IPS-15b (cell line): ENCODE data around the gene TAS2R46.
"Not testable (repeated sequence)": the region's sequence is repeated elsewhere in the genome, so short reads cannot be mapped to it uniquely, and the experiment has no call there.

Experiments used
- H3K27me3 ChIP-seq: one replicate; pipeline ENCODE4 v1.6.1; 2013; ENCODE audit warnings: low read length; ENCODE audit not compliant: control insufficient read depth, insufficient read depth
- H3K36me3 ChIP-seq: one replicate; pipeline ENCODE4 v1.6.1; 2013; ENCODE audit warnings: low read length; ENCODE audit not compliant: control insufficient read depth, insufficient read depth
- H3K4me1 ChIP-seq: one replicate; pipeline ENCODE4 v1.6.1; 2013; ENCODE audit warnings: mild to moderate bottlenecking, low read length; ENCODE audit not compliant: control insufficient read depth, insufficient read depth
- H3K4me3 ChIP-seq: one replicate; pipeline ENCODE4 v1.5.1; 2013; ENCODE audit warnings: low read depth, low read length
- H3K9ac ChIP-seq: one replicate; pipeline ENCODE4 v1.6.1; 2013; ENCODE audit warnings: low read depth, mild to moderate bottlenecking, low read length
- H3K9me3 ChIP-seq: one replicate; pipeline ENCODE4 v1.6.1; 2013; ENCODE audit warnings: mild to moderate bottlenecking, low read length; ENCODE audit not compliant: control insufficient read depth, insufficient read depth

Gene TAS2R46, protein sequence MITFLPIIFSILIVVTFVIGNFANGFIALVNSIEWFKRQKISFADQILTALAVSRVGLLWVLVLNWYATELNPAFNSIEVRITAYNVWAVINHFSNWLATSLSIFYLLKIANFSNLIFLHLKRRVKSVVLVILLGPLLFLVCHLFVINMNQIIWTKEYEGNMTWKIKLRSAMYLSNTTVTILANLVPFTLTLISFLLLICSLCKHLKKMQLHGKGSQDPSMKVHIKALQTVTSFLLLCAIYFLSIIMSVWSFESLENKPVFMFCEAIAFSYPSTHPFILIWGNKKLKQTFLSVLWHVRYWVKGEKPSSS

DNA sequence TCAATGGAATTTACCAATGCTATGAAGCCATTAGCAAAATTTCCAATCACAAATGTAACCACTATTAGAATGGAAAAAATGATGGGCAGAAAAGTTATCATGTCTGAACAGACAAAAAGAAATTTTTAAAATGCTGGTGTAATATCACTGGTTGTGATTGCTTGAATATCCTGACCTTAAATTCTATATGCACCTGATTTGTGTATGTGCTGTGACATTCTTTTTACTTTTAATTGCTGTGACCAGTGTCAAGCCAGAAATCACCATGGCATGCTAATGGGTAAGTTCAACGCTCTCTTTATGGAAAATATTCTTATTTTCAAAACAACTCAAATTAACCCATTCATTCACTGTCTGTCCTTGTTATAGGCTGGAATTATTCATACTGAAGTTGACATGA lies at the start of gene TAS2R46:
TSS of gene TAS2R46 (minus strand) at position 101 of the 400 bp plus-strand sequence. CDS start at position 101, 0 bp downstream.
- H3K27me3 ChIP-seq, H3K4me3 ChIP-seq, H3K36me3 ChIP-seq, H3K9ac ChIP-seq, H3K4me1 ChIP-seq, H3K9me3 ChIP-seq: not testable (repeated sequence)

DNA sequence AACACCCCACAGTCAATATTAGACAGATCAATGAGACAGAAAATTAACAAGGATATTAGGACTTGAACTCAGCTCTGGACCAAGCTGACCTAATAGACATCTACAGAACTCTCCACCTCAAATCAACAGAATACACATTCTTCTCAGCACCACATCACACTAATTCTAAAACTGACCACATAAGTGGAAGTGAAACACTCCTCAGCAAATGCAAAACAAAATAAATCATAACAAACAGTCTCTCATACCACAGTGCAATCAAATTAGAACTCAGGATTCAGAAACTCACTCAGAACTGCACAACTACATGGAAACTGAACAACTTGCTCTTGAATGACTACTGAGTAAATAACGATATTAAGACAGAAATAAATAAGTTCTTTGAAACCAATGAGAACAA lies 49.1 kb upstream of the TAS2R46 start:
- H3K9me3 ChIP-seq, H3K4me3 ChIP-seq, H3K36me3 ChIP-seq, H3K9ac ChIP-seq, H3K4me1 ChIP-seq, H3K27me3 ChIP-seq: not testable (repeated sequence)

DNA sequence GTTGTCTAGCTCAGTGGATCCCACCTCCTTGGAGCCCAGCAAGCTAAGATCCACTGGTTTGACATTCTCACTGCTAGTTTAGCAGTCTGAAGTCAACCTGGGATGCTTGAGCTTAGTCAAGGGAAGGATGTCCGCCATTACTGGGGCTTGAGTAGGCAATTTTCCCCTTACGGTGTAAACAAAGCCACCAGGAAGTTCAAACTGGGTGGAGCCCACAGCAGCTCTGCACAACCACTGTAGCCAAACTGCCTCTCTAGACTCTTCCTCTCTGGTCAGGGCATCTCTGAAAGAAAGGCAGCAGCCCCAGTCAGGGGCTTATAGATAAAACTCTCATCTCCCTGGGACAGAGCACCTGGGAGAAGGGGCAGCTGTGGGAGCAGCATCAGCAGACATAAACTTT lies 46.8 kb upstream of the TAS2R46 start:
- no peak overlapping the region for H3K9ac ChIP-seq
- no peak overlapping the region for H3K4me3 ChIP-seq
- no peaks in the 10 kb centered on the region for H3K27me3 ChIP-seq
- H3K4me1 ChIP-seq = no peaks in the 10 kb centered on the region
- H3K9me3 ChIP-seq = no peaks in the 10 kb centered on the region
- H3K36me3 ChIP-seq = no peaks in the 10 kb centered on the region

DNA sequence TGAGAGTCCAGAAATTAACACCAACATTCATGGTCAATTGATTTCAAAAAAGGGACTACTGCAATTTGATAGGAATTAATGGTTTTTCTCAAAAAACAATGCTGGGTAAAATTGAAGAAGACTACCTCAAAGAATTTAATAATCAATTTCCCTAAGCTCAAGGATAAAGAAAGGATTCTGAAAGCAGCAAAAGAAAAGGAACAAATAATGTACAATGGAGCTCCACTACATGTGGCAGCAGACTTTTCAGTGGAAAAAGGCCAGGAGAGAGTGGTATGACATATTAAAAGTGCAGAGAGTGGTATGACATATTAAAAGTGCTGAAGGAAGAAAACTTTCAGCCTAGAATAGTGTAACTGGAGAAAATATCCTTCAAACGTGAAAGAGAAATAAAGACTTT lies 45.6 kb upstream of the TAS2R46 start:
- Histone ChIP-seq H3K9ac (no peak overlapping the region), H3K9me3 (no peaks in the 10 kb centered on the region), H3K27me3 (no peaks in the 10 kb centered on the region), H3K4me3 (no peak overlapping the region), H3K4me1 (no peaks in the 10 kb centered on the region), H3K36me3 (no peaks in the 10 kb centered on the region)

DNA sequence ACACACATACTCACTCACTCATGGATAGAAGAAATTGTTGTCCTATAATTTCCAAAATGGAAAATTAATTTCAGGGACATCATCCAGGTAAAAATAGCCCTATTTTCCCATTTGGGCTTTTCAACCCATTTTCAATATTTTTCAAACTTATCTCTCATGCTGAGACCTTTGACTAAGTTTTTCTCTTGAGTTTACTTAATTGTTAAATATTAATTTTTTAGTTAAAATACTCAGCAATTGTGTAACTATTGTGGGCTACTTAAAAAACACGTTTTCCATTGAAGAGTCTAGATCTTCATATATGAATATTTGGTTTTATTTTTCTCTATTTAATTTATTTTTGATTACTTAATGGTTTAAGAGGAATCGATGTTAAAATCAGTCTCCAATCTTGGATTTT lies 44.2 kb upstream of the TAS2R46 start:
- Histone ChIP-seq H3K4me1 (no peaks in the 10 kb centered on the region), H3K27me3 (no peaks in the 10 kb centered on the region), H3K9me3 (no peaks in the 10 kb centered on the region), H3K36me3 (no peaks in the 10 kb centered on the region), H3K4me3 (no peak overlapping the region), H3K9ac (no peak overlapping the region)

DNA sequence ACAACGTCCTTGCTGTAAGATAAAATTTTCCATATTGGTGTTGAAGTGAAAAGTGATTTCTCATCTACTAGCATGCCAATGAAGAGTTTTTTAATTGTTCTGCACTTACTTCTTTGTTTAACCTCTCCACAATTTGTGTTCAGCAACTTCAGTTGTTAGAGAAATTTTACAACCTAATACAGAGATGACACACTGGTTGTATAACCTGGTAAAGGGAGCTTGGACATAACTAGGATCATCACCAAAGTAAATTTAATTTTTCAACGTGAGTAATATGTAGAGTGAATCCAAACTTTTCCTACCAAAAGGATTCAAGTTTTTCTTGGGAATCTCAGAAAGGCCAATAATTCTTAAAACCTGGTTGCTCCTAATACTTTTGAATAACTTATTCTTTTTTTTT lies 43.5 kb upstream of the TAS2R46 start:
- Histone ChIP-seq H3K9me3 (no peaks in the 10 kb centered on the region), H3K36me3 (no peaks in the 10 kb centered on the region), H3K4me1 (no peaks in the 10 kb centered on the region), H3K27me3 (no peaks in the 10 kb centered on the region), H3K9ac (no peak overlapping the region), H3K4me3 (no peak overlapping the region)

DNA sequence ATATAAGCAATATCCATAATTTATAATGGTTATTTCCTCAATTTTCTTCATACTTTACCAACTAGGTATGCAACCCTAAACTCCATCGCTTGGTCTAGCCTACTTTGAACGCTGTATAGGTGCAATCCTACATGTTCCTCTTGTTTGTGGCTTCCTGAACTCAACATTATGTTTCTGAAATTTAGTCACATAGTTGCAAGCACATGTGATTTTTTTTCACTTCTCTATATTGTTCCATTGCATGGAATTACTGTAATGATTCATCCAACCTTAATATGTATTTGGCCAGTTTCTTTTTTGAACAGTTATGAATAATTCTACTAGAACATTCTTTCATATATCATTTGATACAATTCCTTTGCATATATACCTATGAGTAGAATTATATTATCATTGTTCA lies 32.8 kb upstream of the TAS2R46 start:
- H3K4me1 ChIP-seq, H3K9me3 ChIP-seq, H3K4me3 ChIP-seq, H3K27me3 ChIP-seq, H3K36me3 ChIP-seq, H3K9ac ChIP-seq: not testable (repeated sequence)

DNA sequence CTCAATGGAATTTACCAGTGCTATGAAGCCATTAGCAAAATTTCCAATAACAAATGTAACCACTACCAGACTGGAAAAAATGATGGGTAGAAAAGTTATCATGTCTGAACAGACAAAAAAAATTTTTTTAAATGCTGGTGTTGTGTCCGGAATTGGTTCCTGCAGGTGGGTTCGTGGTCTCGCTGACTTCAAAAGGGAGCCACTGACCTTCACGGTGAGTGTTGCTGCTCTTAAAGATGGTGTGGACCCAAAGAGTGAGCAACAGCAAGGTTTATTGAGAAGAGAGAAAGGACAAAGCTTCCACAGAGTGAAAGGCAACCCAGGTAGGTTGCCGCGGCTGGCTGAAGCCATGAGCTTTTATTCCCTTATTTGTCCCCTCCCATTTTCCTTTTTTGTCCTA lies 30.0 kb upstream of the TAS2R46 start, which contains the start of gene TAS2R43:
TSS of gene TAS2R43 (minus strand) at position 186 of the 400 bp plus-strand sequence. CDS start at position 102, 84 bp downstream.
- Histone ChIP-seq H3K36me3 (no peaks in the 10 kb centered on the region), H3K4me3 (no peak within 1 kb of the TSS), H3K9me3 (no peaks in the 10 kb centered on the region), H3K4me1 (no peaks in the 10 kb centered on the region), H3K27me3 (no peaks in the 10 kb centered on the region), H3K9ac (no peak within 1 kb of the TSS)

DNA sequence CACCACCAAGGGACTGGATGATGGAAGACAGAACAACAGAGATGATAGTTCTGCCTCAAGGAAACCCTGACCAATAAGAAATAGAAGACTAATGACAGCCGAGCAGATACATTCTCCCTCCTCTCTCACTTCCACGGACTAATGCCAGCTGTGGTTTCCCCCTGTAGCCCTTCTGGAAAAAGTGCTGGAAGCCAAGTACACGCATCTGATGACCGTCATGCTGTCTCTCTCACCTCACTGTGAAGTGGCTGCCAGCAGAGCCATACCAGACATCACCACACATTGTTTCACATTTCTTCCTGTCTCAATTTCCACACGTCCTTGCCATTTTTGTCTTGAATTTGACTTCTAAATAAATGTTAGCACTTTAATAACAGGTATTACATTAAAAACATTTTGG lies 27.2 kb upstream of the TAS2R46 start:
- Histone ChIP-seq H3K4me1 (no peaks in the 10 kb centered on the region), H3K4me3 (no peak overlapping the region), H3K9me3 (no peaks in the 10 kb centered on the region), H3K9ac (no peak overlapping the region), H3K27me3 (no peaks in the 10 kb centered on the region), H3K36me3 (no peaks in the 10 kb centered on the region)

DNA sequence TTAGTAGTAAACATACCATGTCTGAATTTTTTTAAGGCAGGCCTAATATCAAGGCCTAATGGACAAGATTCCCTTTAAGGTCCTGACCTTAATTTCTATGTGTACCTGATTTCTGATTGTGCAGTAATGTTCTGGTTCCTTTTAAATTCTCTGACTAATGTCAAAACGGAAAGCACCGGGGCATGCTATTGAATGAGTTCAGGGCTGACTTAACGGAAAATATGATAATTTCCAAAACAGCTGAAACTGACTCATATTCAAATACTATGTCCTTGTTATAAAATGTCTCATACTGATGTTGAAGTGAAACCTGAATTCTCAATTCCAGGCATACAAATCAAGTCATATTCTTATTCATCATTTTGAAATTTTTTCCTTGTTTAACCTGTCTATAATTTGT lies 23.3 kb upstream of the TAS2R46 start:
- Histone ChIP-seq H3K9ac (no peak overlapping the region), H3K4me1 (no peaks in the 10 kb centered on the region), H3K9me3 (no peaks in the 10 kb centered on the region), H3K36me3 (no peaks in the 10 kb centered on the region), H3K4me3 (no peak overlapping the region), H3K27me3 (no peaks in the 10 kb centered on the region)

DNA sequence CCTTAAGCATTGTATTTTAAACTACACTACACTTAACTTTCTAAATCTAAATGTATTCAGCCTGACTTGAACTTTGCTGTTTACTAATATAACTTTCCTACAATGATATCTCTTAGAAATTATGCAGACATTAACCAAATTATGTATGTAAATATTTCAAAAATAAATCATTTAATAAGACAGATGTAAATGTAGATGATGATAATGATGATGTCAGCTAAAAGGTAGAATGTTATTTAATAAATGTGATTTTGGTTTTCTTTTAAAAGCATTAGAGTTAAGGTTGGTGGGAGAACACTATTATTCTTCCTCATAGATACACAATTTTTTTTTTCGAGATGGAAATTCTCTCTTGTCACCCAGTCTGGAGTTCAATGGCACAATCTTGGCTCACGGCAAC lies 19.9 kb upstream of the TAS2R46 start:
- no peaks in the 10 kb centered on the region for H3K27me3 ChIP-seq
- H3K9ac ChIP-seq = no peak overlapping the region
- no peak overlapping the region for H3K4me3 ChIP-seq
- H3K4me1 ChIP-seq = no peaks in the 10 kb centered on the region
- H3K9me3 ChIP-seq = no peaks in the 10 kb centered on the region
- H3K36me3 ChIP-seq = no peaks in the 10 kb centered on the region

DNA sequence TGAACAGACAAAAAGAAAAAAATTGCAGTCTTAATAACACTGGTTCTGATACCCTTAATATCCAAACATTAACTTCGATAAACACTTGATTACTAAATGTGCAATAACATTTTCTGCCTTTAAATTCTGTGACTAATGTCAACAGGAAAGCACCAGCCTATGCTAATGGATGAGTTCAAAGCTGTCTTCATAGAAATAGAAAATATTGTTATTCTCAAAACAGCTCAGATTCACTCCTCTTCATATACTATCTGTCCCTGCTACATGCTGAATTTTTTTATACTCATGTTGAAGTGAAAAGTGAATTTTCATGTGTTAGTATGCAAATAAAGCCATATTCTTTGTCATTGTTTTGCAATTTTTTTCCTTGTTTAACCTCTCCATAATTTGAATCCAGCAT lies 16.2 kb upstream of the TAS2R46 start:
- Histone ChIP-seq H3K27me3 (no peaks in the 10 kb centered on the region), H3K9me3 (no peaks in the 10 kb centered on the region), H3K4me1 (no peaks in the 10 kb centered on the region), H3K9ac (no peak overlapping the region), H3K4me3 (no peak overlapping the region), H3K36me3 (no peaks in the 10 kb centered on the region)
